Panc1 (cell line): ENCODE measurements around the gene AFF2. TPM values are rescaled to one million over a fixed set of nuclear protein-coding genes. Genes with fewer than 3 reads are reported as not detected.

Source experiments
- ATAC-seq: fragments of 200-7000 bp; cut with Tn5 transposase; 2 replicates; pipeline ENCODE4 v1.9.1; 2020; ENCODE audit warnings: mild to moderate bottlenecking, moderate library complexity
- BruUV-seq: library from RNA; stranded (reverse); fragments of 400-500 nt; replicated peaks from 2 replicates; lab custom pipeline; 2021; lab: Mats Ljungman, UMichigan
- CTCF ChIA-PET: fragments of 300-600 bp; sonication (Branson Sonifier 250); formaldehyde crosslinking; loops from one replicate; lab custom pipeline; 2022; ENCODE audit warnings: antibody characterized with exemption; lab: Charles Lee
- POLR2A ChIA-PET: fragments of 300-600 bp; sonication (Branson Sonifier 250); formaldehyde crosslinking; loops from one replicate; lab custom pipeline; 2022; ENCODE audit warnings: antibody characterized with exemption; lab: Charles Lee
- DNase-seq: peaks from one replicate; pipeline ENCODE4 v3.0.0-alpha.2; 2010; ENCODE audit warnings: low read depth, low spot score
- H3K27ac ChIP-seq: 2 replicates; pipeline ENCODE4 v1.5.1; 2011; ENCODE audit warnings: mild to moderate bottlenecking, low read length, inconsistent platforms
- H3K27me3 ChIP-seq: fragments of 200-500 bp; sonication (Bioruptor generic); 2 replicates; pipeline ENCODE4 v1.6.0; 2014; ENCODE audit warnings: low read length, inconsistent platforms; ENCODE audit not compliant: control insufficient read depth, insufficient read depth
- H3K36me3 ChIP-seq: fragments of 200-500 bp; sonication (Bioruptor generic); 2 replicates; pipeline ENCODE4 v1.5.1; 2014; ENCODE audit warnings: inconsistent platforms, mild to moderate bottlenecking, low read length, moderate library complexity; ENCODE audit not compliant: control insufficient read depth, insufficient read depth
- H3K4me1 ChIP-seq: 2 replicates; pipeline ENCODE4 v1.5.1; 2011; ENCODE audit warnings: inconsistent platforms, mild to moderate bottlenecking, low read length, moderate library complexity; ENCODE audit not compliant: control insufficient read depth, insufficient read depth
- H3K4me3 ChIP-seq, 2 experiments: 2 replicates each; pipeline ENCODE4 v1.5.1; 2011 to 2012; ENCODE audit warnings: low read depth in 2 of 2, low read length in 2 of 2, mild to moderate bottlenecking in 2 of 2, inconsistent platforms in 1 of 2, moderate library complexity in 1 of 2
- H3K9me3 ChIP-seq: fragments of 200-500 bp; sonication (Bioruptor generic); 2 replicates; pipeline ENCODE4 v1.5.1; 2014; ENCODE audit warnings: low read depth, mild to moderate bottlenecking, inconsistent platforms, low read length, moderate library complexity; ENCODE audit not compliant: control insufficient read depth, insufficient read depth
- POLR2AphosphoS5 ChIP-seq: IDR thresholded peaks from 2 replicates; pipeline ENCODE4 v1.6.1; 2012; ENCODE audit warnings: mild to moderate bottlenecking, low read depth, low read length, moderate library complexity
- SIN3A ChIP-seq: IDR thresholded peaks from 2 replicates; pipeline ENCODE4 v1.6.1; 2012; ENCODE audit warnings: low read depth, mild to moderate bottlenecking, low read length, moderate library complexity, borderline replicate concordance; ENCODE audit not compliant: insufficient read depth
- TCF7L2 ChIP-seq: IDR thresholded peaks from 2 replicates; pipeline ENCODE4 v1.6.1; 2011; ENCODE audit warnings: mild to moderate bottlenecking, low read depth, low read length, inconsistent platforms
- in situ Hi-C: cut with HindIII; loops from 2 replicates; pipeline ENCODE4 v1.10.0; 2016; ENCODE audit warnings: low sequenced_read_pairs, low pct_unique_long_range_greater_than_20kb
- intact Hi-C: fragments of 100-400 bp; cut with micrococcal nuclease; formaldehyde crosslinking; loops from one replicate; pipeline ENCODE4 v1.10.0; 2022; ENCODE audit not compliant: unreplicated experiment
- total RNA-seq: library from RNA; stranded (reverse); gene quantifications from one replicate; pipeline ENCODE4 v1.2.1, GENCODE V29; 2021; ENCODE audit not compliant: unreplicated experiment
- TF ChIP-seq, protein P1 (sequence below), 2 experiments: IDR thresholded peaks; 2 replicates each; pipeline ENCODE4 v1.6.1; 2011 to 2012; ENCODE audit warnings: low read depth in 2 of 2, control low read depth in 1 of 2, low read length in 1 of 2, mild to moderate bottlenecking in 1 of 2, moderate library complexity in 1 of 2; ENCODE audit not compliant: insufficient read depth in 1 of 2
- TF ChIP-seq, protein P2 (sequence below): fragments of 450-650 bp; IDR thresholded peaks from 2 replicates; pipeline ENCODE4 v1.5.1; 2017; ENCODE audit warnings: mild to moderate bottlenecking

Gene AFF2
- total RNA-seq, 1 experiment from 2014 or later = 0.05 TPM

GRCh38 chrX:148555101-148555500, 54.7 kb downstream of the AFF2 start:
- BruUV-seq = no TSS peak
- no peak for DNase-seq
- Histone ChIP-seq H3K27me3 (no peaks in the 10 kb centered on the region), H3K4me1 (no peaks in the 10 kb centered on the region), H3K9me3 (no peaks in the 10 kb centered on the region), H3K27ac (no peak overlapping the region), H3K36me3 (no peaks in the 10 kb centered on the region), H3K4me3 (no peak overlapping the region)
- in situ Hi-C loops = no loop called here
- ATAC-seq = no peak
- ChIA-PET CTCF (no interaction called here), POLR2A (no interaction called here)
- intact Hi-C loops = no loop called here
- no peak for TF ChIP-seq POLR2AphosphoS5
- TF ChIP-seq, protein P1, sequence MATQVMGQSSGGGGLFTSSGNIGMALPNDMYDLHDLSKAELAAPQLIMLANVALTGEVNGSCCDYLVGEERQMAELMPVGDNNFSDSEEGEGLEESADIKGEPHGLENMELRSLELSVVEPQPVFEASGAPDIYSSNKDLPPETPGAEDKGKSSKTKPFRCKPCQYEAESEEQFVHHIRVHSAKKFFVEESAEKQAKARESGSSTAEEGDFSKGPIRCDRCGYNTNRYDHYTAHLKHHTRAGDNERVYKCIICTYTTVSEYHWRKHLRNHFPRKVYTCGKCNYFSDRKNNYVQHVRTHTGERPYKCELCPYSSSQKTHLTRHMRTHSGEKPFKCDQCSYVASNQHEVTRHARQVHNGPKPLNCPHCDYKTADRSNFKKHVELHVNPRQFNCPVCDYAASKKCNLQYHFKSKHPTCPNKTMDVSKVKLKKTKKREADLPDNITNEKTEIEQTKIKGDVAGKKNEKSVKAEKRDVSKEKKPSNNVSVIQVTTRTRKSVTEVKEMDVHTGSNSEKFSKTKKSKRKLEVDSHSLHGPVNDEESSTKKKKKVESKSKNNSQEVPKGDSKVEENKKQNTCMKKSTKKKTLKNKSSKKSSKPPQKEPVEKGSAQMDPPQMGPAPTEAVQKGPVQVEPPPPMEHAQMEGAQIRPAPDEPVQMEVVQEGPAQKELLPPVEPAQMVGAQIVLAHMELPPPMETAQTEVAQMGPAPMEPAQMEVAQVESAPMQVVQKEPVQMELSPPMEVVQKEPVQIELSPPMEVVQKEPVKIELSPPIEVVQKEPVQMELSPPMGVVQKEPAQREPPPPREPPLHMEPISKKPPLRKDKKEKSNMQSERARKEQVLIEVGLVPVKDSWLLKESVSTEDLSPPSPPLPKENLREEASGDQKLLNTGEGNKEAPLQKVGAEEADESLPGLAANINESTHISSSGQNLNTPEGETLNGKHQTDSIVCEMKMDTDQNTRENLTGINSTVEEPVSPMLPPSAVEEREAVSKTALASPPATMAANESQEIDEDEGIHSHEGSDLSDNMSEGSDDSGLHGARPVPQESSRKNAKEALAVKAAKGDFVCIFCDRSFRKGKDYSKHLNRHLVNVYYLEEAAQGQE (IDR thresholded peaks at IDR 0.05; ENCODE audit: insufficient read depth in 1 of 2, low read depth in 2 of 2, low read length in 1 of 2) = no peak
- no peak for TF ChIP-seq SIN3A
- TF ChIP-seq, protein P2, sequence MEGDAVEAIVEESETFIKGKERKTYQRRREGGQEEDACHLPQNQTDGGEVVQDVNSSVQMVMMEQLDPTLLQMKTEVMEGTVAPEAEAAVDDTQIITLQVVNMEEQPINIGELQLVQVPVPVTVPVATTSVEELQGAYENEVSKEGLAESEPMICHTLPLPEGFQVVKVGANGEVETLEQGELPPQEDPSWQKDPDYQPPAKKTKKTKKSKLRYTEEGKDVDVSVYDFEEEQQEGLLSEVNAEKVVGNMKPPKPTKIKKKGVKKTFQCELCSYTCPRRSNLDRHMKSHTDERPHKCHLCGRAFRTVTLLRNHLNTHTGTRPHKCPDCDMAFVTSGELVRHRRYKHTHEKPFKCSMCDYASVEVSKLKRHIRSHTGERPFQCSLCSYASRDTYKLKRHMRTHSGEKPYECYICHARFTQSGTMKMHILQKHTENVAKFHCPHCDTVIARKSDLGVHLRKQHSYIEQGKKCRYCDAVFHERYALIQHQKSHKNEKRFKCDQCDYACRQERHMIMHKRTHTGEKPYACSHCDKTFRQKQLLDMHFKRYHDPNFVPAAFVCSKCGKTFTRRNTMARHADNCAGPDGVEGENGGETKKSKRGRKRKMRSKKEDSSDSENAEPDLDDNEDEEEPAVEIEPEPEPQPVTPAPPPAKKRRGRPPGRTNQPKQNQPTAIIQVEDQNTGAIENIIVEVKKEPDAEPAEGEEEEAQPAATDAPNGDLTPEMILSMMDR = no peak
- no peak for TF ChIP-seq TCF7L2

DNA sequence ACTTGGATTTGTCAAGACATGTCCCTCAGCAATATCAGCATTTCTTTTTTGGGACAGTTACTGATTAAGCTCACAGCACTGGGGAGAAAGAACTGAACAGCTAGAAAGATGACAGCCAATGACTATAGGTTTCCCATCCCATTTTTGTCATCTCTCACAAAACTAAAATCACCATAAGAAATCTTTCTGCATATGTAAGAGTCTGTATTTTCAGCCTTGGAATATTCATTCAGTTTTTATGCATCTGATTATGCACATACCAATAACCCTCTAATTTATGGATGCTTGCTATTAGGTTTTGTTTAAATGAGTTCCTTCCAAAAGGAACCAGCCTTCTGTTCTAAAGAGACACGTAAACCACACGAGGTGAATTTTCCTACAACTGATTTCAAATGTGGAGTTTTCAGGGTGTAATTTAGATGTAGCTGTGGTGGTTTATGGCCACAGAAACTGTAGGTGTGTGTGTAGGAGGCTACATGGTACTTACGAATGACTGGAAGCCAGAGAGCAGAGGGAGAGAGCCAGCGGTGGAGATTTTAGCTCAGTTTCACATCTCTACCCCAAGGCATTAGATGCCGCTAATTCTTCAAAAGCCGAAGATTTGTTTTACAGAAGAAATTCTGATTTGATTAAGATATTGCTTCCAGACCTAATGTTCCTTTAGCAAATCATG, 55.3 kb downstream of the AFF2 start:
- Histone ChIP-seq H3K4me3 (no peak overlapping the region), H3K27me3 (no peaks in the 10 kb centered on the region), H3K27ac (no peak overlapping the region), H3K4me1 (no peaks in the 10 kb centered on the region), H3K36me3 (no peaks in the 10 kb centered on the region), H3K9me3 (no peaks in the 10 kb centered on the region)
- ChIA-PET CTCF (no interaction called here), POLR2A (no interaction called here)
- in situ Hi-C loops (no loop called here), intact Hi-C loops (no loop called here)
- DNase-seq (no peak), ATAC-seq (no peak)
- no TSS peak for BruUV-seq
- TF ChIP-seq TCF7L2 = no peak
- TF ChIP-seq, protein P2 = no peak
- no peak for TF ChIP-seq POLR2AphosphoS5
- TF ChIP-seq SIN3A = no peak
- TF ChIP-seq, protein P1 (IDR thresholded peaks at IDR 0.05; ENCODE audit: insufficient read depth in 1 of 2, low read depth in 2 of 2, low read length in 1 of 2) = no peak
